NCI-H1930 (cell line): ENCODE measurements around the gene KCNQ1.
A peak's percentile ranks its signal among the peaks of the same experiment; 100 is the strongest.

Source experiments
- DNase-seq, 2 experiments: peaks; one replicate each; lab custom pipeline; 2025; lab: John Stamatoyannopoulos, UW

Gene KCNQ1

GRCh38 chr11:2425506-2425905 lies 19.3 kb upstream of the KCNQ1 start:
- no peak for DNase-seq

- DNase-seq = no peak
Observed at GRCh38 chr11:2426221-2426620, 18.6 kb upstream of the KCNQ1 start.

DNA sequence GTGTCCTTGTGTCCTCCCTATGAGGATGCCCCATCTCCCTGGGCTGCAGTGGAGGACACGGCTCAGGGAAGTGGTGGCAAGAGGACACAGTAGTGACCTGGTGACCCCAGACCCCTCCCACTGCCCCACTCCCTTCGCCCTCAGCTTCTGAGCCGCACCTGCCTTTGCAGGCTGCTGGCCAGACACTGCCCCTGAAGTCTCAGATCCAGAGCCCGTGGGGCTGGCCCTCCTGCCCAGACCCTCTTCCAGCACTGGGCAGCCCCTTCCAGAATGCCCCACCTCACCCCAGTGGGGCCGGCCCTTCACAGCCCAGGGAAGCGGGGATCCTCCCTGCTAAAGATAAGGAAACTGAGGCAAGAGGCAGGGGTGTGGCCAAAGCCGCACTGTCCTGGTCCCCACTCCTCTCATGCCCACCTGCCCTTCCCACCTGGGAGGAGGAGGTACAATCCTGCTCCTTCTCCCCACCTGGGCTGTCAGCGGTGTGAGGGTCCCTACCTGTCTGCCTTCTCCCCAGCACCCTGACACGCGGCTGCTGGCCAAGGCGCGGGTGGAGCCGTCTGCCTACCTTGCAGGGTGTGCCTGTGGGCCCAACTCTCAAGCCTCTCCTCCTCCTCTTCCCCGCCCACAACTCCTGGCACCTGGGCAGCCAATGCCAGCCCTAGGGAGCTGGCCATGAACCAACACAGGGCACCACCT lies 17.8 kb upstream of the KCNQ1 start:
- no peak for DNase-seq

DNA sequence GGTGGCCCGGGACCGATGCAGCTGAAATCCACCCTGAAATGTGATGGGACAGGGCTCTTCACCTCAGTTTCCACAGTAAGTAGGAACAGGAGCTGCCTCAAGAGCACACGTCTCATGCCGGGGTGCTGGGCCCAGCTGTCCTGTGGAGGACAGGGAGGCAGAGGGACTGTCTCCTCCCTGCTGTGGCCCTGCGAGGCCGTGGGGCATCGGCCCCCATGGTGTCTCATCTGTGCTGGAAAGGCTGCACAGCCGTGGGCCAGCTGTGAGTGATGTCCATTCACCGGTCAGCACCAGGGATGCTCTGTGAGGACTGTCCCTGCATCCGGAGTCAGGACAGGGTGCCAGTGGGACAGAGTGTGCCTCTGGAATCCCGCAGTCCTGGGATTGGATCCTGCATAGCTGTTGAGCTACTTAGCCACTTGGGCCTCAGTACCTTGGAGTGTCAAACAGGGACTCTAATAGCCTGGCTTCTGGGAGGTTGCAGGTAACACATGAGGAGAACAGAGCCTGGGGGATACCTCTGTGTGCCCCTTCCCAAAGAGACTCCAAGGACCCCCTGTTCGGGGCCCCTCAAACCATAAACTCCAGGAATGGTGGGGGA lies 17.0 kb upstream of the KCNQ1 start:
- no peak for DNase-seq

DNA sequence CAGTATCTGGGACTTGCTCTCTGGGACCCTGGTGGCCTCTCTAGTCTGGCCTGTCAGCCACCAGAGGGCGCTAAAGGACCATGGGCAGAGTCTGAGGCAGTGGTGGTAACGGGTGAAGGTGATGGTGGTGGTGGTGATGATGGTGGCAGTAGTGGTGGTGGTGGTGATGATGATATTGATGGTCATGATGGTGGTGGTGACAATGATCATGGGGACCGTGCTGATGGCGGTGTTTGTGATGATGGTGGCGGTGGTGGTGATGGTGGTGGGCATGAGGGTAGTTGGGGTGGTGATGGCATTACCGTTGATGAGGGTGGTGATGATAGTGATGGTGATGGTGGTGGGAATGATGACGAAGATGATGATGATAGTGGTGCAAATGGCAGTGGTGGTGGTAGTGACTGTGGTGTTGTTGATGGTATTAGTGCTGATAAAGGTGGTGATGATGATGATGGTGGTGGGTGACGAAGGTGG lies 16.4 kb upstream of the KCNQ1 start:
- peak; percentile 22 to 60 for DNase-seq

DNA sequence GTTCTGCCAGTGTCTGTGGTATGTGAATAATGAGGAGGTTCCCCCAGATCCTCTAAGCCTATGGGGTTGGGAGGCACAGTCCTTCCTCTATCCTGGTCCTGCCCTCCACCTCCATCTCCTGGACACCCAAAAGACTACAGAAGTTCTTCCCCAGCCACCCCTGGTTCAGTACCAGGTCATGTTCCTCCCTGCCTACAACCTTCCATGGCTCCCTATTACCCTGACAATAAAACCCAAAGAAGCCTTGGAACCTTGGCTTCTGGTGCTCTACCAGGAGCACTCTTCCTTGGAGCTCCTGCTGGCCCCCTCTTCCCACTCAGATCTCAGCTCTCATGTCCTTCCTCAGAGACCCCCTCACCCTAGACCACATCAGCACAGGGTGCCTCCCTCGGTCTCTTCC lies 13.4 kb upstream of the KCNQ1 start:
- no peak for DNase-seq

DNA sequence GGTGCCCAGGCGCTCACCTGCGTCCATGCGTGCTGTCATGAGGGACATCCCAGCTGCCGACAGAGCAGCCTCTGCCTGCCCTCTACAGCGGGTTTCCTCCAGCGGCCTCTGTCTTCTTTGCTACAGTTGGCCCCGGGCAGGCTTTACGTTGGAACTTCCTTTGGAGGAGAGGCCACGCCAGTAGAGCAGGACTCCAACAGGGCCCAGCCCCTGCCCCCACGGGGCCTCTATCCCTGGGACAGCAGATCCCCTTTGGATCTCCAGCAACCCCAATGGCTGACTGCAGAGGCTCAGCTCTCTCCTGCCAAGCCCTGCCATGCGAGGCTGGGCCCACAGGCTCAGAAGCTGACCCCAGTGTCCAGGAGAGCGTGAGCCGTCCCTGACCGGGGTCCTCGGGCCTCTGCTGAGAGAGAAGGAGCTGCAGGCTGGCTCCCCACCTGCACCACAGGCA lies 12.6 kb upstream of the KCNQ1 start:
- no peak for DNase-seq

- no peak for DNase-seq
Observed at GRCh38 chr11:2432628-2433071, 12.2 kb upstream of the KCNQ1 start.

- DNase-seq = no peak
Observed at GRCh38 chr11:2433106-2433925, 11.5 kb upstream of the KCNQ1 start.

DNA sequence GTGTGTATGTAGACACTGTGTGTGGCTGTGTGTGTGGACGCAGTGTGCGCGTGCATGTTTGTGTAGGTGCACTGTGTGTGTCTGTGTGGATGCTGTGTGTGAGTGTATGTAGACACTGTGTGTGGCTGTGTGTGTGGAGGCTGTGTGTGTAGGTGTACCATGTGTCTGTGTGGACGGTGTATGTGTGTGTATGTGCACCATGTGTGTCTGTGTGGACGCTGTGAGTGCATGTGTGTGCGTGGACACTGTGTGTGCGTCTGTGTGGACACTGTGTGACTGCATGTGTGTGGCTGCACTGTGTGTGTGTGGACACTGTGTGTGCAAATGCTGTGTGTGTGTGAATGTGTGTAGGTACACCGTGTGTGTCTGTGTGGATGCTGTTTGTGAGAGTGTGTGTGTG lies 10.8 kb upstream of the KCNQ1 start:
- no peak for DNase-seq

DNA sequence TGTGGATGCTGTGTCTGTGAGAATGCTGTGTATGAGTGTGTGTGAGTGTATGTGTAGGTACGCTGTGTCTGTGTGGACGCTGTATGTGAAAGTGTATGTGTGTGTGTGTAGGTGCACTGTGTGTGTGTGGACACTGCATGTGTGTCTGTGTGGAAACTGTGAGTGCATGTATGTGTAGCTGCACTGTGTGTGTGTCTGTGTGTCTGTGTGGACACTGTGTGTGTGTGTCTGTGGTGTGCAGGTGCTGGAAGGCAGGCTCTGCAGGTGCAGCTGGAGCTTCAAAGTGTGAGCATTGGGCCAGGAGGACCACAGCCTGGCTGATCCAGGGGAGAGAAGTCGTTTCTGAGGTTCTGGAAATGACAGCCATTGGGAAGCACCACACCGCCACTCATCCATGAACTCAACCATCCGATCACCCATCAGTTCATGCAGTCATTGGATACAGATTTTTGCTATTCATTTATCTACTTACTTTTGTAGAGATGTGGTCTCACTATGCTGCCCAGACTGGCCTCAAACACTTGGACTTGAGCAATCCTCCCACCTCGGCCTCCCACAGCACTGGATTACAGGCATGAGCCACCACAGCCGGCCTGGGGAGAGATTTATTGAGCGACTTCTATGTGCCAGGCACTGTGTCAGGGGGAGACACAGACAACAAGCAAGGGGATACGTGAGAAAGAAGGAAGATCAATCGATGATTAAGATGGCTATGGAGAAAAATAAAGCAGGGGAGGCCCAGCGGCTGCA lies 10.1 kb upstream of the KCNQ1 start:
- DNase-seq = no peak

- no peak for DNase-seq
Observed at GRCh38 chr11:2435288-2436012, 9.4 kb upstream of the KCNQ1 start.

GRCh38 chr11:2436013-2436520 lies 8.7 kb upstream of the KCNQ1 start:
- DNase-seq = no peak

DNA sequence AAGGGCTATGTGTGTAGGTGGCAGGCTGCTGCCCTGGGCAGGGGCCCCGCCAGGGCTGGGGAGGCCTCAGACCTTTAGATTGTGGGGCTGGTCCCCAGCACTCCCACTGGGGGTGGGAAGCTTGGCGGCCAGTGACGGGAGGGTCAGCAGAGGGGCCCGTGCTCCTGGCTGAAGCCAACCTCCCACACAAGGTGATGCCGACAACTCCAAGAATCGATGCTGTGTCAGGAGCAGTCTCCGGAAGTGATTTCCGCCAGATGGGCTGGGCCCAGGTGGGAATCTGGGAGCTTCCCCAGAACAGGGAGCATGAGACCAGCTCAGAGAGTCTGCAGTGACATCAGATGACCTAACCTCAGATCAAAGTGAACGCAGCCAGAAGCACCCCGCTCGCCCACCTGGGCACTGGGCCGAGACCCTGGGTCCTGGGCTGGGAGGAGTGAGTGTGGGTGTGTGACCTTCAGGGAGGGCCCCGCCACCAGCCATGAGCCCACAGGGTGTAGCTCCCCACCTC lies 8.2 kb upstream of the KCNQ1 start:
- no peak for DNase-seq

DNA sequence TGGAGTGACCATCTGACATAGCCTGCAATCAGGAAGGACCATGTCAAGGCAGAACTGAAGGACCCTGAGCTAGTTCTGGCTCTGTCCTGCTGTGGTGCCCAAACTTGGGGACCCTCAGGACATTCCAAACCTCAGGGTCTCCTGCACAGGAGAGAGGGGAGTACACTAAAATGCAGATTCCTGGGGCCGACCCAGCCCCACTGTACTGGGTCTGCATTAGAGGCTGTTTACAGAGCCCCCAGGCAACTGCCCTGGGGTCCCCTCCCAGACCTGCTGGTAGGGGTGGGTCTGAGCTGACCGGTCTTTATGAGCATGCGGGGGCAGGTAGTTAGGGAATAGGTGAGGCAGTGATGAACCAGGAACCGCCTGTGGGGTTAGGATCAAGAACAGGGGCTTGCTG lies 7.3 kb upstream of the KCNQ1 start:
- DNase-seq = no peak

GRCh38 chr11:2439820-2440219 lies 5.0 kb upstream of the KCNQ1 start:
- DNase-seq = no peak

DNA sequence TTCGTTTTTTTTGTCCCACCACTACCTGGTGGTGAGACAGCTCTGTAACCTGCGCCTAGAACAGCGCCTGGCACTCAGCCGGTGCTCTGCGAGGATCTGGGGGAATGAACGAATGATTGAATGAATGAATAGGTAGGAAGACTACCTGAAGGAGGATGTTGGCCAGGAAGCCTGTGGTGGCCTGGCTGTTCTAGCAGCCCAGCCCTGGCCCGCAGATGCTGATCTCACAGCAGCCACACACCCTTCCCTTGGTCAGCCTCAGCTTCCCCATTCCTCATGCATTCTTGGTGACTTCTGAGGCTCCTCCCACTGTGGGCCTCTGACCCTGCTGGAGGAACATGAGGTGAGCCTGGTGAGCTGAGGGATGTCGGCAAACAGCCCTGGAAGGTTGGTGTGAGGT lies 4.2 kb upstream of the KCNQ1 start:
- no peak for DNase-seq

DNA sequence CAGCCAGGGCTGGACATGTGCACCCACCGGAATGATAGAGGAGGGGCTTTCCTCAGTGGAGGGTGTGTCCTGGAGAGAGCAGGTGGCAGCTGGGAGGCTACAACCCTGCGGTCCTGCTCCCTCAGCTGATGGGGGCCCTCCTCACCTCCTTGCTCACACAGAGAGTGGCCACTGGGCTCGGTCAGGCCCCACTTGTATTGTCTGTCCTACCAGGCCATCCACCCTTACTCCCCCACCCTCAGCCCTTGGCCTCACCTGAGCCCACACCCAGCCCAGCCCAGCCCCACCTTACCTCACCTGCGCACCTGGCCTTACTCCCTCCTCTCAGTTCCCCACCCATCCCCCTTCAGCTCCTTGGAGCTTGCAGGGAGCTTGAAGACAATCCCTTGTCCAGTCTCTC lies 3.6 kb upstream of the KCNQ1 start:
- DNase-seq = no peak

DNA sequence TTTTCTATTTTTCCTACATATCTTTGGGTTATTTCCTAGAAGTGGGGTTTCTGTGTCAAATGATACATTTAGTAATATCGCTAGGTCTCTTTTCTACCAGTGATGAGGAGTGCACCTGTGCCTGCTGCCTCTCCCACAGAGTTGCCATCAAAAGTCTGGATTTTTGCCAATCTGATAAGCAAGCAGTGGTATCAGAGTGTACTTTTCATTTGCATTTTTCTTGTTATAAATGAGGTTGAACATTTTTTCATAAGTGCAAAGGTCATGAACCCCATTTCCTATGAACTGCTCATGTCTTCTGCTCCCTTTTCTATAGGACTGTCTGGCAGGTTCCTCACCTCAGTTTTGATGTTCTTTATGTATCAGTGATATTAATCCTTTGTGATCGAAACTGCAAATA lies 2.2 kb upstream of the KCNQ1 start:
- DNase-seq = no peak

- no peak for DNase-seq
Observed at GRCh38 chr11:2443406-2443805, 1.4 kb upstream of the KCNQ1 start.
